ENCODE results near the gene GPR68.
"Not testable (repeated sequence)": the region's sequence is repeated elsewhere in the genome, so short reads cannot be mapped to it uniquely, and the experiment has no call there.

GPR68 gene

DNA sequence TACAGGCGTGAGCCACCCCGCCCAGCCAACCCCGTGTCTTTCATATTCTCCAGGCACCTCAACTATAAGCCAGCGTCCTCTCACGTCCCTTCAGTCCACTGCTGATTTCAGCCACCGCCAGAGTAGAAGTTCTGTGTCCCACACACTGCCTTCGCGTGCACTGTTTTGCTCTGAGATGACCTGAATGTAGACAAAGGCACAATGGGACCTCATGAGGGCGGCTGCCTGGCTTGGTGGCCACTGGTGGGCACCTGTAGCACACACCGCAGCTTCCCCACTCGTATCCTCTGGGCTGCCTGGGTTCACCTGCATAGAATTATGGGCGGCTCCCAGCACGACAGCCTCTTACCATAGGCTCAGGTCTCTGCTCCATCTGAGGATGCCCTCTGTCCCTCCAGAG, 57.2 kb downstream of the GPR68 start:
- DNase-seq, result no peak

DNA sequence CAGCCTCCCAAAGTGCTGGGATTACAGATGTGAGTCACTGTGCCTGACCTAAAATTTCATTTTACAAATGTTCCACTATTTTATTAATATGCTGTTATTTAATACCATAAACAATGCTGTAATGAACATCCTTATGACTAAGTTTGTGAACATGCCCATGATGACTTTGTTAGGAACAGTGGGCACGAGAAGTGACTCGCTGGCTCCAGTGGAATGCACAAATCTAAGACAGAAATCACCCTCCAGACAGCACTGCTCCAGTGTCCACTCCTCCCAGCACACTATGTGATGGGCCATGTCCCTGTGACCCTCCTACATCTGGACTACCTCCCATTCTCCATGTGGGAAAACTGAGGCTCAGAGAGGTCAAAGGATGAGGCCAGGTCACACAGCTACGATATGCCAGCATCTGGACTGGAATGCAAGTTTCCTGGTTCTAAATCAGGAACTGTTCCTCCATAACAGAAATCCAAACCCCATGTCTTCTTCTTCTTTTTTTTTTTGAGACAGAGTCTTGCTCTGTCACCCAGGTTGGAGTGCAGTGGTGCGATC, 57.9 kb downstream of the GPR68 start:
- no peak for DNase-seq

DNA sequence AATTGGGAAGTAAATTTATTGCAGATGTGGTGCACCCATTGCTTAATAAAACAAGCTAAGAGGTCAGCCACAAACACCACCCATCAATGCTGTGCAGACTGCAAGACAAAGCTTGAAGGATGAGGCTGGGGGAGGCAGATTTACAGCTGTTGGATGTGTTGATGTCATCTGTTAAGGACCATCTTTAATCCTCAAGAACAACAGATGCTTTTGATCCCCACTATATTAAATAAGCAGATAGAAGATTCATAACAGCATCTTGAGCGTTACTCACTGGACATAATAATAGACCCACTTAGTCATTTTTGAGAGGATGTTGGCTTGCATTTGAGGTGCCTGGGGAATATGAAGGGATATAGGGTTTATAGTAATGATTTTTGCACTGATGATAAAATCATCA, 58.8 kb downstream of the GPR68 start:
- no peak for DNase-seq

DNA sequence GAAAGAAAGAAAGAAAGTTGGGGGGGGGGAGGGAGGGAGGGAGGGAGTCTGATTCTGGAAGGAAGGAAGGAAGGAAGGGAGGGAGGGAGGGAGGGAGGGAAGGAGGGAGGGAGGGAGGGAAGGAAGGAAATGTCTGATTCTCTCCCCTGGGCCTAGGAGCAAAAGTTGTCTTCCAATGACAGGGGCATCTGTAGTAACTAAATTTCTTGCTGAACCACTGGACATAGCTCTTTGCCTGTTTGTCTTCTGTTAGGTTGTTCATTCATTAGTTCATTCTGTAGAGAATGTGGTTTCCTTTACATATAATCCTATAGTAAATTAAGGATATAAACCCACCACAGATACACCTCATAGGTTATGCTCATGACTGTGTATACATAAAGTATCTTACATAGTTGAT, 59.9 kb downstream of the GPR68 start:
- DNase-seq, result no peak

DNA sequence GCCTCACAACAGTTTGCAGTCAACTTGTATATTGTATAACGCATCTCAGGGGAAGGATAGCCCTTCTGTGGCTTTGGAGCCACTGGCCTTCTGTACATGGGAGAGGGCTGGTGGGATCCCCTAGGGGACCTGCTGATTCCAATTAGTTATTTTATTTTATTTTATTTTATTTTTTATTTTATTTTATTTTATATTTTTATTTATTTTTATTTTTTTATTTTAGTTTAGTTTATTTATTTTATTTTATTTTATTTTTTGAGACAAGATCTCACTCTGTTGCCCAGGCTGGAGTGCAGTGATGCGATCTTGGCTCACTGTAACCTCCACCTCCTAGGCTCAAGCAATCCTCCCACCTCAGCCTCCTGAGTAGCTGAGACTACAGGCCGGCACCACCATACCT, 61.8 kb downstream of the GPR68 start:
- not testable (repeated sequence) for DNase-seq
